Astrocyte (in vitro differentiated cells and primary cell): ENCODE results near the gene ENTREP1.

Experiments
- CTCF ChIP-seq: IDR thresholded peaks from 2 replicates; pipeline ENCODE4 v1.5.1; 2011; ENCODE audit warnings: low read depth, mild to moderate bottlenecking, inconsistent platforms, low read length, moderate library complexity; ENCODE audit not compliant: insufficient read depth
- EZH2 ChIP-seq: IDR thresholded peaks from 2 replicates; pipeline ENCODE4 v1.6.1; 2012; ENCODE audit warnings: mild to moderate bottlenecking, low read length, inconsistent platforms; ENCODE audit not compliant: insufficient read depth

DNA sequence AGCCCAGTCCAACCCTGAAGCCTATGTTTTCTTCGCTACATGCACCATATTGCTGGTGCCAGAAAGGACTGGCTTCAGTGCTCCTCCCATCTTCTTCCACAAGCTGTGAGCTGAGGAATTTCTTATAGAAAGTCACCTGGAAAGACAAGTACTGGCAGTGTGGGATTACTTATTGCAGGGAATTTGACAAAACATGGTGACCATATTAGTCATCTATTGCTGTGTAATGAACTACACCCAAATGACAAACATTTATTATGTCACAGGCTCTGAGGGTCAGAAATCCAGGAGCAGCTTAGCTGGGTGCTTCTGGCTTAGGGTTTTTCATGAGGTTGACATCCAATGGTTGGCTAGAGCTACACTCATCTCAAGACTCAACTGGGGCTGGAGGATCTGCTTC, 75.5 kb downstream of the ENTREP1 start:
- TF ChIP-seq CTCF (no peak), EZH2 (no peak)
